H1 (cell line): ENCODE data around the gene LRRTM3. TPM values are rescaled to one million over a fixed set of nuclear protein-coding genes. Genes with fewer than 3 reads are reported as not detected.

Experiments used
- CTCF ChIA-PET: fragments of 300-600 bp; sonication (Branson Sonifier 250); formaldehyde crosslinking; loops from one replicate; lab custom pipeline; 2021; ENCODE audit not compliant: partially characterized antibody; lab: Charles Lee
- POLR2A ChIA-PET: fragments of 300-600 bp; sonication (Branson Sonifier 250); formaldehyde crosslinking; loops from one replicate; lab custom pipeline; 2021; ENCODE audit warnings: inconsistent platforms; ENCODE audit not compliant: partially characterized antibody; lab: Charles Lee
- DNase-seq, 2 experiments: peaks; one replicate each; pipeline versions ENCODE4 v3.0.0 to v3.0.0-alpha.2; 2010 to 2022; ENCODE audit warnings: low spot score in 2 of 2, low read depth in 1 of 2, mixed read lengths in 1 of 2
- FAIRE-seq: peaks from 2 replicates; lab custom pipeline; 2011; peaks lifted over from hg19 to GRCh38; lab: Jason Lieb, UNC
- H2AFZ ChIP-seq: 2 replicates; pipeline ENCODE4 v1.8.1; 2012; ENCODE audit warnings: low read length, inconsistent platforms
- H2AK5ac ChIP-seq: 2 replicates; pipeline ENCODE4 v1.6.1; 2013; ENCODE audit warnings: low read depth, low read length
- H2BK120ac ChIP-seq: replicated peaks from 2 replicates; pipeline ENCODE3; 2013; ENCODE audit warnings: low read depth, low read length, inconsistent platforms
- H2BK12ac ChIP-seq: 2 replicates; pipeline ENCODE4 v1.6.1; 2013; ENCODE audit warnings: low read depth, low read length
- H2BK15ac ChIP-seq: 2 replicates; pipeline ENCODE4 v1.6.1; 2013; ENCODE audit warnings: low read length
- H2BK20ac ChIP-seq: 2 replicates; pipeline ENCODE4 v1.6.1; 2013; ENCODE audit warnings: low read length
- H2BK5ac ChIP-seq: 2 replicates; pipeline ENCODE4 v1.6.1; 2013; ENCODE audit warnings: low read depth, low read length
- H3K14ac ChIP-seq: 2 replicates; pipeline ENCODE4 v1.6.1; 2013; ENCODE audit warnings: inconsistent platforms; ENCODE audit not compliant: insufficient read length
- H3K18ac ChIP-seq: 2 replicates; pipeline ENCODE4 v1.6.1; 2013; ENCODE audit warnings: low read length; ENCODE audit errors: extremely low read depth
- H3K23ac ChIP-seq: 2 replicates; pipeline ENCODE4 v1.6.1; 2013; ENCODE audit warnings: inconsistent platforms; ENCODE audit not compliant: insufficient read length
- H3K23me2 ChIP-seq: 2 replicates; pipeline ENCODE4 v1.6.1; 2013; ENCODE audit warnings: low read depth, low read length
- H3K27ac ChIP-seq: 2 replicates; pipeline ENCODE4 v1.6.1; 2011; ENCODE audit warnings: low read depth, low read length, inconsistent platforms
- H3K27me3 ChIP-seq, 4 experiments: replicated peaks in 1 of 4; 1 replicate in 1 of 4; 2 replicates in 3 of 4; pipeline versions ENCODE4 v1.6.1 to v1.8.1; 2011 to 2013; ENCODE audit warnings: low read length in 3 of 4, mild to moderate bottlenecking in 3 of 4, inconsistent platforms in 2 of 4, mixed read lengths in 2 of 4, moderate library complexity in 1 of 4; ENCODE audit not compliant: control insufficient read depth in 3 of 4, insufficient read depth in 3 of 4; ENCODE audit errors: extremely low read depth in 1 of 4
- H3K36me3 ChIP-seq, 4 experiments: 2 replicates each; pipeline versions ENCODE4 v1.6.1 to v1.8.1; 2011 to 2013; ENCODE audit warnings: mild to moderate bottlenecking in 4 of 4, low read length in 3 of 4, moderate library complexity in 2 of 4, control low read depth in 1 of 4, inconsistent platforms in 1 of 4; ENCODE audit not compliant: insufficient read depth in 4 of 4, control insufficient read depth in 2 of 4
- H3K4ac ChIP-seq: replicated peaks from 2 replicates; pipeline ENCODE3; 2013; ENCODE audit warnings: low read length, low read depth, mixed read lengths, inconsistent platforms; ENCODE audit not compliant: insufficient read length
- H3K4me1 ChIP-seq, 4 experiments: replicated peaks in 1 of 4; 1 replicate in 1 of 4; 2 replicates in 3 of 4; pipeline versions ENCODE4 v1.6.1 to v1.8.1; 2011 to 2013; ENCODE audit warnings: low read length in 3 of 4, inconsistent platforms in 2 of 4, mixed read lengths in 1 of 4; ENCODE audit not compliant: insufficient read depth in 4 of 4, control insufficient read depth in 3 of 4
- H3K4me2 ChIP-seq, 2 experiments: 2 replicates each; pipeline versions ENCODE4 v1.6.1 to v1.8.1; 2011 to 2013; ENCODE audit warnings: low read depth in 2 of 2, low read length in 2 of 2, control low read depth in 1 of 2, inconsistent platforms in 1 of 2, mild to moderate bottlenecking in 1 of 2; ENCODE audit not compliant: insufficient read depth in 1 of 2
- H3K4me3 ChIP-seq, 4 experiments: fragments of 200-600, 300-600 bp in 1 of 4; sonication (generic), shearing (Covaris generic), sonication (Bioruptor Twin) in 1 of 4; 2 replicates each; pipeline versions ENCODE4 v1.5.1 to v1.8.1; 2011 to 2016; ENCODE audit warnings: low read length in 4 of 4, low read depth in 3 of 4, control low read depth in 2 of 4, inconsistent platforms in 2 of 4, mild to moderate bottlenecking in 2 of 4, mixed read lengths in 1 of 4, moderate library complexity in 1 of 4; ENCODE audit not compliant: insufficient read depth in 2 of 4; ENCODE audit errors: extremely low read depth in 1 of 4
- H3K56ac ChIP-seq: replicated peaks from 2 replicates; pipeline ENCODE3; 2013; ENCODE audit warnings: low read depth, mild to moderate bottlenecking, mixed read lengths, low read length, inconsistent platforms; ENCODE audit not compliant: insufficient read length
- H3K79me1 ChIP-seq: 2 replicates; pipeline ENCODE4 v1.6.1; 2013; ENCODE audit warnings: low read depth, low read length, control low read depth
- H3K79me2 ChIP-seq, 2 experiments: 2 replicates each; pipeline versions ENCODE4 v1.6.1 to v1.8.1; 2012 to 2013; ENCODE audit warnings: low read length in 2 of 2, mild to moderate bottlenecking in 2 of 2, inconsistent platforms in 1 of 2; ENCODE audit not compliant: insufficient read depth in 2 of 2, control insufficient read depth in 1 of 2
- H3K9ac ChIP-seq, 4 experiments: replicated peaks in 1 of 4; 1 replicate in 1 of 4; 2 replicates in 3 of 4; pipeline versions ENCODE4 v1.6.1 to v1.8.1; 2011 to 2013; ENCODE audit warnings: low read depth in 3 of 4, low read length in 3 of 4, control low read depth in 2 of 4, mild to moderate bottlenecking in 2 of 4, moderate library complexity in 2 of 4, inconsistent platforms in 1 of 4; ENCODE audit errors: extremely low read depth in 1 of 4
- H3K9me3 ChIP-seq, 2 experiments: 2 replicates each; pipeline versions ENCODE4 v1.6.1 to v1.8.1; 2012 to 2013; ENCODE audit warnings: mild to moderate bottlenecking in 2 of 2, moderate library complexity in 2 of 2, control low read depth in 1 of 2, inconsistent platforms in 1 of 2, low read depth in 1 of 2, low read length in 1 of 2, mixed read lengths in 1 of 2; ENCODE audit not compliant: insufficient read depth in 2 of 2
- H4K20me1 ChIP-seq, 2 experiments: replicated peaks in 1 of 2; 2 replicates each; pipeline versions ENCODE3 to v1.8.1; 2011 to 2013; ENCODE audit warnings: inconsistent platforms in 2 of 2, low read length in 2 of 2, mild to moderate bottlenecking in 1 of 2; ENCODE audit not compliant: insufficient read depth in 2 of 2, control insufficient read depth in 1 of 2
- H4K5ac ChIP-seq: 2 replicates; pipeline ENCODE4 v1.6.1; 2013; ENCODE audit warnings: low read length, low read depth, mixed read lengths, inconsistent platforms; ENCODE audit not compliant: insufficient read length
- H4K8ac ChIP-seq: 2 replicates; pipeline ENCODE4 v1.8.0; 2013; ENCODE audit warnings: mild to moderate bottlenecking, moderate library complexity, low read length, inconsistent platforms; ENCODE audit not compliant: insufficient read depth; ENCODE audit errors: extremely low read depth
- H4K91ac ChIP-seq: replicated peaks from 2 replicates; pipeline ENCODE3; 2013; ENCODE audit warnings: low read length, mixed read lengths, inconsistent platforms; ENCODE audit not compliant: insufficient read length
- CHD1 ChIP-seq: IDR thresholded peaks from 2 replicates; pipeline ENCODE4 v1.6.1; 2012; ENCODE audit warnings: low read depth, low read length, improper control_type of control experiment
- KDM4A ChIP-seq: IDR thresholded peaks from one replicate; pipeline ENCODE4 v1.7.1; 2012; ENCODE audit warnings: low read depth, mild to moderate bottlenecking, moderate library complexity, low read length, inconsistent platforms; ENCODE audit not compliant: severe bottlenecking
- TAF7 ChIP-seq: optimal IDR thresholded peaks from 2 replicates; pipeline ENCODE3; 2011; ENCODE audit warnings: low read depth, mild to moderate bottlenecking, inconsistent platforms, low read length, moderate library complexity, borderline replicate concordance
- WGBS, 2 experiments: shearing (Covaris generic) in 1 of 2; methylation state at CpG; one replicate each; pipeline versions ENCODE4 v1.1.6 to v1.1.7; 2013 to 2015; ENCODE audit warnings: low lambda C conversion rate in 2 of 2, mixed read lengths in 2 of 2, inconsistent platforms in 1 of 2, low coverage in 1 of 2, missing lambda C conversion rate in 1 of 2; ENCODE audit not compliant: insufficient replicate concordance in 2 of 2, insufficient coverage in 1 of 2, insufficient read length in 1 of 2; ENCODE audit errors: extremely low coverage in 1 of 2, missing lambda C conversion rate in 1 of 2; 5-methylcytosine and 5-hydroxymethylcytosine counted together
- polyA plus RNA-seq, 7 experiments: library from polyadenylated mRNA; depleted of rRNA in 3 of 7; stranded (reverse) in 5 of 7; unstranded in 2 of 7; fragments of >200 nt in 5 of 7; fragments of 200-250 nt in 2 of 7; gene quantifications; 1 replicate in 5 of 7; 2 replicates in 1 of 7; 4 replicates in 1 of 7; pipeline versions ENCODE4 v1.2.1 to v1.2.3, GENCODE V29; 2011 to 2013; ENCODE audit warnings: missing spikeins in 2 of 7, mixed read lengths in 2 of 7
- total RNA-seq: library from RNA; stranded (reverse); fragmentation: NEBNext Ultra II Directional; extraction: Animal tissue kit (Norgen Biotek cat#: 25700); gene quantifications from 2 replicates; pipeline ENCODE4 v1.2.1, GENCODE V29; 2021

The LRRTM3 gene
- total and polyA plus RNA-seq, 2 of the 8 experiments (the other 6 are each of a cell fraction or from before 2014, with no cell fraction given) = 0.33 to 0.48 TPM

DNA sequence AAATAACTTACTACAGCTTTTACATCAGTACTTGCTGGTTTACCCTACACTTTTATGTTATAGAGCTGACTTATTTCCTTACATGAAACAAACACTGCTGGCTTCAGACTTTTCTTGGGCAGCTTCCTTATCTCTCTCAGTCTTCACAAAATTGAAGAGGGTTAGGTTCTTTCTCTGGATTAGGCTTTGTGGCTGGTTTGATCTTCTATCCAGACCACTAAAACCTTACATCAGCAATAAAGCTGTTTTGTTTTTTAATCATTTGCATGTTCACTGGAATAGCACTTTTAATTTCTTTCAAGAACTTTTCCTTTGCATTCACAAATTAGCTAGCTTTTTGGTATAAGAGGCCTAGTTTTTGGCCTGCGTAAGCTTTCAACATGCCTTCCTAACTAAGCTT, 218.7 kb downstream of the LRRTM3 start:
- H4K91ac ChIP-seq = no peak overlapping the region
- H3K14ac ChIP-seq = no peak overlapping the region

More for the DNA sequence above, 218.7 kb downstream of the LRRTM3 start:
- H3K27ac ChIP-seq = no peak overlapping the region
- no peak overlapping the region for H4K8ac ChIP-seq
- no peaks in the 10 kb centered on the region for H3K27me3 ChIP-seq
- no peaks in the 10 kb centered on the region for H3K23me2 ChIP-seq
- no peak overlapping the region for H3K4ac ChIP-seq
- H2BK5ac ChIP-seq = no peak overlapping the region
- H2AK5ac ChIP-seq = no peak overlapping the region
- no peak overlapping the region for H3K4me2 ChIP-seq
- H2BK120ac ChIP-seq = no peak overlapping the region
- no peak overlapping the region for H4K5ac ChIP-seq
- no peak overlapping the region for H3K56ac ChIP-seq
- no peaks in the 10 kb centered on the region for H3K9me3 ChIP-seq
- H3K23ac ChIP-seq = no peak overlapping the region
- no peak overlapping the region for H3K18ac ChIP-seq
- H2BK15ac ChIP-seq = no peak overlapping the region
- H3K9ac ChIP-seq = no peak overlapping the region
- POLR2A ChIA-PET = no interaction called here
- no peaks in the 10 kb centered on the region for H3K79me1 ChIP-seq
- CTCF ChIA-PET = no interaction called here
- no peaks in the 10 kb centered on the region for H4K20me1 ChIP-seq
- H3K36me3 ChIP-seq = no peaks in the 10 kb centered on the region
- H3K4me3 ChIP-seq = no peak overlapping the region
- FAIRE-seq = no peak
- H2BK20ac ChIP-seq = no peak overlapping the region
- no peak for TF ChIP-seq KDM4A
- no peak for TF ChIP-seq TAF7
- no peak for TF ChIP-seq CHD1
- TF ChIP-seq, all 59 proteins: peak for 0
- Histone ChIP-seq H2BK12ac (no peak overlapping the region), H3K79me2 (no peaks in the 10 kb centered on the region), H3K4me1 (peaks cover 0 to 7% (median 2%) of the 10 kb centered on the region in 4 experiments; a peak in 2 of 7 replicates), H2AFZ (no peak overlapping the region)
- no peak for DNase-seq
- 53% methylated on average over 1 of the region's 1 CpG; no CpG with 5 or more reads in 1 of the 2 experiments for WGBS, 2 experiments
